Mesodermal cell (in vitro differentiated cells): ENCODE results near the gene BRSK1.

Source experiments
- H3K27ac ChIP-seq: 2 replicates; pipeline ENCODE4 v1.7.0; 2013; ENCODE audit warnings: mild to moderate bottlenecking, low read depth, low read length, moderate library complexity; ENCODE audit not compliant: severe bottlenecking
- H3K36me3 ChIP-seq: 2 replicates; pipeline ENCODE4 v1.7.1; 2013; ENCODE audit warnings: mild to moderate bottlenecking, low read length, moderate library complexity; ENCODE audit not compliant: control insufficient read depth, insufficient read depth
- H3K4me1 ChIP-seq: one replicate; pipeline ENCODE4 v1.7.1; 2013; ENCODE audit warnings: mild to moderate bottlenecking, low read length; ENCODE audit not compliant: insufficient read depth, control insufficient read depth, poor library complexity, severe bottlenecking
- H3K4me3 ChIP-seq: 2 replicates; pipeline ENCODE4 v1.7.0; 2013; ENCODE audit warnings: low read length, control low read depth, mild to moderate bottlenecking; ENCODE audit not compliant: insufficient read depth, poor library complexity, severe bottlenecking; ENCODE audit errors: extremely low read depth
- H3K9me3 ChIP-seq: 2 replicates; pipeline ENCODE4 v1.7.1; 2013; ENCODE audit warnings: mild to moderate bottlenecking, low read length, moderate library complexity; ENCODE audit not compliant: control insufficient read depth
- WGBS, 2 experiments: methylation state at CpG; one replicate each; pipeline ENCODE4 v1.1.5; 2013; ENCODE audit warnings: missing lambda C conversion rate in 2 of 2; ENCODE audit not compliant: insufficient coverage in 2 of 2; 5-methylcytosine and 5-hydroxymethylcytosine counted together

Gene BRSK1

DNA sequence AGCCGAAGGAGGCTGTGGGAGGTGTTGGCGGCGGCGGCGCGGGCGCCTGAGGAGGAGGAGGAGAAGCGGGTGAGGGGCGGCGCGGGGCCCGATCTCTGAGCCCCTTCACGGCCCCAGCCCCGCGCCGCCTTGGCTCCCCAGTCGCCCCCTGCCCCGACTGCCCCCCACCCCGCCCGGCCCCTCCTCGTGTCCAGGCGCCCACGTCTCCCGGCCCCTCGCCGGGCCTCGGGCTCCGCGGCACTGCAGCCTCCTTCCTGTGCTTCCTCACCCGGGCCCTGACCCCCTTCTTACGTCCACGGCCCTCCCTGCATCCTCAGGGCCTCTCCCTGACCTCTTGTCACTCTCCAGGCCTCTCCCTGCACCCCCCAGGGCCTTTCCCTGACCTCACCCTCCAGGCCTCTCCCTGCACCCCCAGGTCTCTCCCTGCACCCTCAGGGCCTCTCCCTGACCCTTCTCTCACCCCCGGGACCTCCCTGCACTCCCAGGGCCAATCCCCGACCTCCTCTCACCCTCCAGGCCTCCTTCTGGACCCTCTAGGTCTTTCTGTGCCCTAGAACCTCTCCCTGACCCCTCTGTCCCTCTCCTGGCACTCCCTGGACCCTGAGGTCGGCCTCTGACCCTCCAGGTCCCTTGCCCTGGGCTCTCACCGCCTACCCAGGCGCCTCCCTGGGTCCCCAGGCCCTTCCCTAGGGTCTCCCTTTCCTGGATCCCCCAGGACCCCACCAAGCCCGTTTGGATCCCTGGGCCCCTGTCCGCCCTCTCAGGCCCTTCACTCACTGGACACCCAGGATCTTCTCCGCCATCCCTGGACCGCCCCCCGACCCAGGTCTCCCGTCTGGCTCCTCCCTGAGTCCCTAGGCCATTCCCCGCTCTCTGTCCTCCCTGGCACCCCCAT is 56.3 kb downstream of the BRSK1 start:
- H3K4me1 ChIP-seq, result peaks cover 12% of the 10 kb centered on the region
- H3K27ac ChIP-seq, result peak overlapping the region; percentile 59
- no peaks in the 10 kb centered on the region for H3K9me3 ChIP-seq
- 3 to 4% methylated on average over 28 to 40 of the region's 44 CpGs for WGBS, 2 experiments
- peak overlapping the region; percentile 77 for H3K4me3 ChIP-seq
- H3K36me3 ChIP-seq, result peaks cover 33% of the 10 kb centered on the region

DNA sequence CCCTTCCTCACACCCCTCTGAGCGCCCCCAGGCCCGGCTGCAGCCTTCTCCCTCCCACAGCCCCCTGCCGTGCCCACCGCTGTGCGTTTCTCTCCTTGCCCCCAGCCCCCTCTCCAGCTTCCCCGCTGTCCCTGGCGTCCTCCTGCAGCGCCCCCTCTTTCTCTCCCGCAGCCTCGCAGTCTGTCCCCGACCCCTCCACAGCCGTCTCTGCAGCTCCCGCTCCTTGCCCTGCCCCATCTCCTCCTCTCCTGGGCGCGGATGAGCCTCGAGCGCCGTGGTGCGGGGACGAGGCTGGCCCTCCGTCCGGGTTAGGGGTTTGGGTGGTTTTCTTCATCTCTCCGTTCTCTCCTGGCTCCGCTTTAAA is 57.0 kb downstream of the BRSK1 start:
- H3K9me3 ChIP-seq, result no peaks in the 10 kb centered on the region
- H3K4me3 ChIP-seq, result peak overlapping the region; percentile 77
- H3K4me1 ChIP-seq, result peaks cover 12% of the 10 kb centered on the region
- H3K27ac ChIP-seq, result peak overlapping the region; percentile 59
- 0 to 2% methylated on average over 13 to 19 of the region's 24 CpGs for WGBS, 2 experiments
- H3K36me3 ChIP-seq, result peaks cover 36% of the 10 kb centered on the region

DNA sequence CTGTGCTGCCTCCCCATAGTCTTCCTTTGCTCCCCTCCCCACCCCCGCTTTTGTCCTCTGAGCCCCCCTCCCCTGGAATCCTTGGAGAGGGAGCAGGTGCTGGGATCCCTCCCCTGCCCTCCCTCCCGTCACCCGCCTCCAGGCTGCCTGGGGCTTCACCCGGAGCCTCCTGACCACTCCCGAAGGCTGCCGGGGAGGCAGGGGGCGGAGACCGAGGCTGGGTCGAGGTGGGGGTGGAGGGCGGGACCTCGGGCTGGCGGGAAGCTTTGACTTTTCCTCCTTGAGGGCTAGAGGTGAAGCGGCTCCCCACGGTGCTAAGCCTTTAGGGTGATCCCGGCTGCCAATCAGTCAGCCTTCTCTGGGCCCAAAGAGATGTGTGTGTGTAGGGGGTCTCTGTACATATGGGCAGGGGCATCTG is 57.4 kb downstream of the BRSK1 start:
- Histone ChIP-seq H3K36me3 (peaks cover 36% of the 10 kb centered on the region), H3K4me3 (peak overlapping the region; percentile 77), H3K4me1 (peaks cover 12% of the 10 kb centered on the region), H3K9me3 (no peaks in the 10 kb centered on the region), H3K27ac (no peak overlapping the region)
- 13 to 20% methylated on average over 1 to 4 of the region's 15 CpGs for WGBS, 2 experiments

DNA sequence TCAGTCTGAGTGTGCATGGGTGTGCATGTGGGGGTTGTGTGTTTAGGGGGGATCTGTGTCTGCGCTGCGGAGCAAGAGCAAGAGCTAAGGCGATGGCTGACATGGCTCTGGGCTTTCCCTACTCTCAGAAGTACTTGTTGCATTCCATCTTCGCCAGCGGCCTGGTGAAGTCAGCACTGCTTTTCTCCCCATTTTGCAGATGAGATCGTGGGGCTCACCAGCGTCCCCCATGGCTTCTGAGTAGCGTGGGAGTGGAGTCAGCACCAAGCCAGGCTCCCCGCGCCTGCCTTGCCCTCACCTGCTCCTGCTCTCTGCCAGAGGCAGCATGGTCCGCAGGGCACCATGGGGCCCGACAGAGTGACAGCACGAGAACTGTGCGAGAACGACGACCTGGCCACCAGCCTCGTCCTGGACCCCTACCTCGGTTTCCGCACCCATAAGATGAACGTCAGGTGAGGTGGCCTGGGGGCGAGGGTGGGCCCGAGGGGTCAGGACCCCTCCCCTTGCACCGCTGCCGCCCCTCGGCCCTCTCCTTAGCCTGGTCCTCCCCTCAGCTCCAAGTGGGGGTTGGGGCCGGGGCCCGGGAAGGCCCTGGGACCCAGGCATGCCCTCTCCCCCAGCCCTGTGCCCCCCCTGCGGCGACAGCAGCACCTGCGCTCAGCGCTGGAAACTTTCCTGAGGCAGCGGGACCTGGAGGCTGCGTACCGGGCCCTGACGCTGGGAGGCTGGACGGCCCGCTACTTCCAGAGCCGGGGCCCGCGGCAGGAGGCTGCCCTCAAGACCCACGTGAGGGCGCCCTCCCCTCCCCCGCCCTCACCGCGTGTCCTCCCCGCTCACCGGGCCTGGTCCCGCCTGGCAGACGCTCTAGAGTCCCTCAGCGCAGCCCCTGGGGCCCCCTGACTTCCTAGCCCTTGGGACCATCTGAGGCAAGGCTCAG is 58.1 kb downstream of the BRSK1 start:
- peaks cover 12% of the 10 kb centered on the region for H3K4me1 ChIP-seq
- H3K36me3 ChIP-seq, result peaks cover 37% of the 10 kb centered on the region
- peak overlapping the region; percentile 77 for H3K4me3 ChIP-seq
- no peak overlapping the region for H3K27ac ChIP-seq
- no peaks in the 10 kb centered on the region for H3K9me3 ChIP-seq
- WGBS, 2 experiments, result 87 to 91% methylated on average over 40 to 47 of the region's 50 CpGs

DNA sequence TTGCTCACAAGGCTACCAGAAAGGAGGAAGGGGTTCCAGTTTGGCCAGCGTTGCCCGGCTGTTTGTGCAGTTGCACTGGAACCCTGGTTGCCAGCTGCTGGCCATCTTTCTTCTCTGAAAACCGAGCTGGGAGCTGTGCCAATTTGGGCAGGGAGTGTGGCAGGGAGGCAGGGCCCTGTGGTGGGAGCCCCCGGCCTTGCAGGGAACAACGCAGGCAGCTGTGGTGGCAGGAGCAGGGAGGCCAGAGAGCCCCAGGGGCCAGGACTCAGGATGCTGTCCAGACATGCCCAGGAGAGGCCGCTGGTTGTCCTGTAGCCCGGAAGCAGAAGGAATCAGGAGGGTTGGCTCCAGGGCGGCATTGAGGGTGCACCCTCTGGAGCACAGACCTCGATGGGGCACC is 60.6 kb downstream of the BRSK1 start:
- H3K36me3 ChIP-seq, result peaks cover 47% of the 10 kb centered on the region
- H3K4me1 ChIP-seq, result peaks cover 25% of the 10 kb centered on the region
- no peaks in the 10 kb centered on the region for H3K9me3 ChIP-seq
- H3K27ac ChIP-seq, result no peak overlapping the region
- 97 to 100% methylated on average over 6 to 8 of the region's 9 CpGs for WGBS, 2 experiments
- no peak overlapping the region for H3K4me3 ChIP-seq

DNA sequence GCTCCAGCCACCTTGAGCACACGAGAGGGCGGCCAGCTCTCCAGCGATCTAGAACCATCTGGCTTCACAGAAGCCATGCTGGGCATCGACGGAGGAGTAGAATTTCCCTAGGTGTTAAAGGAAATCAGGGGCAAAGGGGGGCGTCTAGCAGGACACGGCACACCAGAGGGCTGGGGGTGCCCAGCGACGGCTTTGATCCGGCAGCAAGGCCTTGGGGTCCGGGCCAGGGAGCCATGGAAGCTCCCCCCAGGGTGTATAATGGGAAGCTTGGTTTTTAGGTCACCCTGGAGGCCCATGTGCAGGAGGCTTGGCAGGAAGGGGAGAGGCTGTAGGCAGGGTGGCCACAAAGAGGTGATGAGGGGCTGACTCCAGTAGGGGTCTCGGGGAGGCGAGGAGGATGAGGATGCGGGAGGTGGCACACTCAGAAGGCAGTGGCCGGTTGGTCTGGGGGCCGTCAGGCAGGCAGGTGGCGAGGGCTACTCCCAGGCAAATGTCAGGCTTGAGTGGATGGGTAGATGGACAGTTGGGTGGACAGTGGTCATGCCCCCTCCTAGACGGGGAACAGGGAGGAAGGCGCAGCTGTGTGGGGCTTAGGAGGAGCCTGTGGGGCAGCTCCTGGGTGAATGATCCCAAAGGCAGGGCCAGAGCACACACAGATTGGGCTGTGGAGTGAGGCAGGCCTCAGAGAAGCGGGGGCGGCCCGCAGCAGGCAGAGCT is 61.5 kb downstream of the BRSK1 start:
- WGBS, 2 experiments, result 91 to 96% methylated on average over 18 to 22 of the region's 22 CpGs
- no peaks in the 10 kb centered on the region for H3K9me3 ChIP-seq
- H3K36me3 ChIP-seq, result peaks cover 52% of the 10 kb centered on the region
- no peak overlapping the region for H3K27ac ChIP-seq
- H3K4me3 ChIP-seq, result no peak overlapping the region
- peaks cover 25% of the 10 kb centered on the region for H3K4me1 ChIP-seq

DNA sequence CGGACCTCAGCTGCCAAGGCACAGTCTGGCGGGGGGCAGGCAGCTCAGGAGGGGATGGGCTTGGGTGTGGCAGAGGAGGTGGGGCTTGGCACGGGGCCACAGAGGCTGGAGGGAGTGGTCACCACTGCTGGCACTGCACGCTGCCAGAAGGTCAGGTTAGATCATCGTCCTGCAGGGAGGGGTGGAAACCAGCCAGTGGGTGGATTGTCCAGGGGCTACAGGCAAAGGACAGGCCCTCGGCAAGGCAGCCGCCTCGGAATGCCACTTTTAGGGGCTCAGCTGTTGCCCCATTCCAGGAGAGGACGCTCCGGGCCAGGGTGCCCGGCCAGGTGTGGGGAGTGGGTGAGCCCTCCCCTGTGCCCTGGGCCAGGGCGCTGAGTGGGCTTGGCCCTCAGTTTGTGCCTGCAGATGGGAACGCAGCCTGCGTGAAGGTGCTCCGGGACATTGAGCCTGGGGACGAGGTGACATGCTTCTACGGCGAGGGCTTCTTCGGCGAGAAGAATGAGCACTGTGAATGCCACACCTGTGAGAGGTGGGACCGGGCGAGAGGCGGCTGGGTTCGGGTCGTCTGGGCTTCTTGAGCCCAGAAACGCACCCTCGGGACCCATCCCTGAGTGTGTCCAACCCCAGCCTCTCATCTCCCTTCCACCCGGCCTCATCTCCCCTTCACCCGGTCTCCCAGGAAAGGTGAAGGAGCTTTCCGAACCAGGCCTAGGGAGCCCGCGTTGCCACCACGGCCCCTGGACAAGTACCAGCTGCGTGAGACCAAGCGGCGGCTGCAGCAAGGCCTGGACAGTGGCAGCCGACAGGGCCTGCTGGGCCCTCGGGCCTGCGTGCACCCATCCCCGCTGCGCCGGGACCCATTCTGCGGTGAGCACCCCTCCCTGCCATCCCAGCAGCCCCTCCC is 62.3 kb downstream of the BRSK1 start:
- peaks cover 25% of the 10 kb centered on the region for H3K4me1 ChIP-seq
- no peaks in the 10 kb centered on the region for H3K9me3 ChIP-seq
- peaks cover 52% of the 10 kb centered on the region for H3K36me3 ChIP-seq
- H3K27ac ChIP-seq, result no peak overlapping the region
- no peak overlapping the region for H3K4me3 ChIP-seq
- WGBS, 2 experiments, result 92 to 94% methylated on average over 36 to 40 of the region's 43 CpGs

DNA sequence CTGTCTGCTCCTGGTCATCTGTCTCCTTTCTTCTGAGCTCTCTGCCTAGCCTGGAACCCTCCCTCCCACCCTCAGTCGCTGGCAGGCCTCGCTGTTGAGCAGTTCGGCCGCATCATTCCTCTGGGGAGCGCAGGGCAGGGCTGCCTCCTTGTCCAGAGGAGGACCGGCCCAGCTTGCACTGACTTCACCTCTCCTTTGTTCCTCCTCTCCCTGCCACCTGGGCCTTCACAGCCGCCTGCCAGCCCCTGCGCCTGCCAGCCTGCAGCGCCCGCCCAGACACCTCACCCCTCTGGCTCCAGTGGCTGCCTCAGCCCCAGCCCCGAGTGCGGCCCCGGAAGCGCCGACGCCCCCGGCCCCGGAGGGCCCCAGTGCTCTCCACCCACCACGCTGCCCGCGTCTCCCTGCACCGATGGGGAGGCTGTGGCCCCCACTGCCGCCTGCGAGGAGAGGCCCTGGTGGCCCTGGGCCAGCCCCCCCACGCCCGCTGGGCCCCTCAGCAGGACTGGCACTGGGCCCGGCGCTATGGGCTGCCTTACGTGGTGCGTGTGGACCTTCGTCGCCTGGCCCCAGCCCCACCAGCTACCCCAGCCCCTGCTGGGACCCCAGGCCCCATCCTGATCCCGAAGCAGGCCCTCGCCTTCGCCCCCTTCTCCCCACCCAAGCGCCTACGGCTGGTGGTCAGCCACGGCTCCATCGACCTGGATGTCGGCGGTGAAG is 63.1 kb downstream of the BRSK1 start:
- Histone ChIP-seq H3K4me1 (peaks cover 21% of the 10 kb centered on the region), H3K4me3 (no peak overlapping the region), H3K9me3 (no peaks in the 10 kb centered on the region), H3K27ac (no peak overlapping the region), H3K36me3 (peaks cover 49% of the 10 kb centered on the region)
- WGBS, 2 experiments, result 93 to 94% methylated on average over 25 to 35 of the region's 41 CpGs

DNA sequence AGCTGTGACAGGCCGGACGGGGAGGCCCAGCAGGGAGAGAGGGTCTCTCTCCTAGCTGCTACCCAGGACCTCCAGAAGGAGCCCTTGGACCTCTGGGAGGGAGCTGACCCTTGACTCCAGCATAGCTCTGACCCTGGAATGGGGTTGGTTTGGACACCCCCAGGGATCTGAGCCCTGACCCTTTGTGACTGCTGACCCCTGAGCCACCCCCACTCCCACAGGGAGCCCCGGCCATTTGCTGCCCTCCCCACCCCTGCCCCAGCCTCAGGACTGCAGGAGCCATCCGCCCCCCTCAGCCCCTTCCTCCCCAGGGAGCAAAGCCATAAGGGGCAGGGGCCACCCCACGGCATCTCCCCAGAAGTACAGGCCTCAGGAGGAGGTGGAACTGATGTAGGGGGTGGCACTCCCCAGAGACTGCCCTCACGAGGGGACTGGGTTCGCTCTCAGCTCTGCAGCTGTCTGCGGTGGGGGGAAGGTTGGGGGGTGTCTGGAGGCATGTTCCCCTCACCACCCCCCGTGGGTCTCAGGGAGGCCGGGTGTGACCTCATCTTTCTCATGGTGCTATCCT is 63.7 kb downstream of the BRSK1 start:
- 80 to 85% methylated on average over 1 to 5 of the region's 10 CpGs for WGBS, 2 experiments
- H3K9me3 ChIP-seq, result no peaks in the 10 kb centered on the region
- no peak overlapping the region for H3K27ac ChIP-seq
- no peak overlapping the region for H3K4me3 ChIP-seq
- H3K36me3 ChIP-seq, result peaks cover 42% of the 10 kb centered on the region
- peaks cover 21% of the 10 kb centered on the region for H3K4me1 ChIP-seq
